HEK293 (cell line): ENCODE results near the gene LDLRAD3.

ENCODE experiments used
- HOXD13 ChIP-seq: sonication (generic); formaldehyde crosslinking; IDR thresholded peaks from 2 replicates; pipeline ENCODE4 v1.8.0; 2022; ENCODE audit warnings: missing genetic modification reagents, borderline replicate concordance
- KLF10 ChIP-seq: fragments of 450-650 bp; IDR thresholded peaks from 2 replicates; pipeline ENCODE4 v1.5.1; 2018; ENCODE audit warnings: missing biosample characterization, mild to moderate bottlenecking, missing genetic modification characterization
- SCRT1 ChIP-seq: fragments of 450-650 bp; formaldehyde crosslinking; IDR thresholded peaks from 2 replicates; pipeline ENCODE4 v1.5.1; 2016; ENCODE audit warnings: missing biosample characterization, missing genetic modification characterization, borderline replicate concordance
- YY1 ChIP-seq: fragments of 450-650 bp; formaldehyde crosslinking; IDR thresholded peaks from 2 replicates; pipeline ENCODE4 v1.5.1; 2018; ENCODE audit warnings: missing biosample characterization, missing genetic modification characterization
- ZBTB7A ChIP-seq: fragments of 450-650 bp; formaldehyde crosslinking; IDR thresholded peaks from 2 replicates; pipeline ENCODE4 v1.5.1; 2016; ENCODE audit warnings: low read depth, missing biosample characterization, missing genetic modification characterization
- ZEB2 ChIP-seq: fragments of 450-650 bp; formaldehyde crosslinking; IDR thresholded peaks from 2 replicates; pipeline ENCODE4 v1.5.1; 2016; ENCODE audit warnings: missing biosample characterization, missing genetic modification characterization
- ZNF248 ChIP-seq: fragments of 450-650 bp; formaldehyde crosslinking; IDR thresholded peaks from 2 replicates; pipeline ENCODE4 v1.5.1; 2017; ENCODE audit warnings: missing biosample characterization, missing genetic modification characterization
- ZNF274 ChIP-seq, 2 experiments: fragments of 200-500 bp in 1 of 2; fragments of 450-650 bp in 1 of 2; sonication (Bioruptor generic) in 1 of 2; formaldehyde crosslinking in 1 of 2; IDR thresholded peaks; 2 replicates each; pipeline versions ENCODE4 v1.5.1 to v1.6.1; 2014 to 2016; ENCODE audit warnings: borderline replicate concordance in 1 of 2, inconsistent platforms in 1 of 2, low read length in 1 of 2, missing biosample characterization in 1 of 2, missing genetic modification characterization in 1 of 2
- ZNF37A ChIP-seq: fragments of 450-650 bp; IDR thresholded peaks from 2 replicates; pipeline ENCODE4 v1.5.1; 2018; ENCODE audit warnings: missing biosample characterization, missing genetic modification characterization
- ZNF501 ChIP-seq: fragments of 450-650 bp; formaldehyde crosslinking; IDR thresholded peaks from 2 replicates; pipeline ENCODE4 v1.5.1; 2016; ENCODE audit warnings: missing biosample characterization, missing genetic modification characterization
- ZNF561 ChIP-seq: fragments of 450-650 bp; IDR thresholded peaks from 2 replicates; pipeline ENCODE4 v1.5.1; 2018; ENCODE audit warnings: missing biosample characterization, missing genetic modification characterization, borderline replicate concordance
- ZNF660 ChIP-seq: fragments of 450-650 bp; IDR thresholded peaks from 2 replicates; pipeline ENCODE4 v1.5.1; 2018; ENCODE audit warnings: missing biosample characterization, mild to moderate bottlenecking, missing genetic modification characterization
- ZNF768 ChIP-seq: fragments of 450-650 bp; formaldehyde crosslinking; IDR thresholded peaks from 2 replicates; pipeline ENCODE4 v1.5.1; 2018; ENCODE audit warnings: missing biosample characterization, mild to moderate bottlenecking, missing genetic modification characterization
- TF ChIP-seq, protein P1 (sequence below): fragments of 450-650 bp; formaldehyde crosslinking; IDR thresholded peaks from 2 replicates; pipeline ENCODE4 v1.5.1; 2016; ENCODE audit warnings: missing biosample characterization, missing genetic modification characterization

DNA sequence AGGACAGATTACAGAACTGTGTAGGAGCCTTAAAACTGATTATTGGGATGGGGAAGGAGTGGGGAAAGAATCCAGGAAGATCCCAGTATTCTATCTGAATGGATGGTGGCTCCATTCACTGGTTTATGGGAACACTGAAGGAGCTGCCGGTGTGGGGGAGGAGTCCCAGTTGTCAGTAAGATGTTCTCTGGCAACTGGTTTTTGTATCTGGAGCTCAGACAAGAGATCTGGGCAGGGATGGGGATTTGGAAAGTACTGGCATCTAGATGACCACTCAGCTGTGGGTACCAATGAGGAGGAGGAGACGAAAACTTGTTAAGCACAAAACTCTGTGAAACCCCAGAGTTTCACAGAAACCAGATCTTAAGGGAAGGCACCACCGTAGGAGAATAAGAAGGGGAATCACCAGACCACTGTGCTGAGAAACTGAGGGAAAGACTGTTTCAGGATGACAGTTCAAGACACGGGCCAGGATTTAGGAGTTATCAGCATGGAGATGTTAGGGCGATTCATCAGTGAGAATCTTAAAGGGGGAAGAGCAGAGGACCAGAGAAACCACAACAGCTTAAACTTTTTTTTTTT, 28.1 kb downstream of the LDLRAD3 start:
- no peak for TF ChIP-seq ZNF37A (tag by site-specific recombination)
- no peak for TF ChIP-seq KLF10 (tag by site-specific recombination)
- no peak for TF ChIP-seq ZBTB7A
- no peak for TF ChIP-seq ZNF248 (tag by site-specific recombination)
- no peak for TF ChIP-seq YY1
- TF ChIP-seq ZNF768 (tag by site-specific recombination) = no peak
- TF ChIP-seq, protein P1, sequence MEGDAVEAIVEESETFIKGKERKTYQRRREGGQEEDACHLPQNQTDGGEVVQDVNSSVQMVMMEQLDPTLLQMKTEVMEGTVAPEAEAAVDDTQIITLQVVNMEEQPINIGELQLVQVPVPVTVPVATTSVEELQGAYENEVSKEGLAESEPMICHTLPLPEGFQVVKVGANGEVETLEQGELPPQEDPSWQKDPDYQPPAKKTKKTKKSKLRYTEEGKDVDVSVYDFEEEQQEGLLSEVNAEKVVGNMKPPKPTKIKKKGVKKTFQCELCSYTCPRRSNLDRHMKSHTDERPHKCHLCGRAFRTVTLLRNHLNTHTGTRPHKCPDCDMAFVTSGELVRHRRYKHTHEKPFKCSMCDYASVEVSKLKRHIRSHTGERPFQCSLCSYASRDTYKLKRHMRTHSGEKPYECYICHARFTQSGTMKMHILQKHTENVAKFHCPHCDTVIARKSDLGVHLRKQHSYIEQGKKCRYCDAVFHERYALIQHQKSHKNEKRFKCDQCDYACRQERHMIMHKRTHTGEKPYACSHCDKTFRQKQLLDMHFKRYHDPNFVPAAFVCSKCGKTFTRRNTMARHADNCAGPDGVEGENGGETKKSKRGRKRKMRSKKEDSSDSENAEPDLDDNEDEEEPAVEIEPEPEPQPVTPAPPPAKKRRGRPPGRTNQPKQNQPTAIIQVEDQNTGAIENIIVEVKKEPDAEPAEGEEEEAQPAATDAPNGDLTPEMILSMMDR (tag by site-specific recombination) = no peak
- no peak for TF ChIP-seq ZNF501
- TF ChIP-seq ZNF274 (IDR thresholded peaks at IDR 0.05; ENCODE audit: low read length) = no peak
- TF ChIP-seq ZNF274 (tag by site-specific recombination; IDR thresholded peaks at IDR 0.05; ENCODE audit: borderline replicate concordance) = no peak
- no peak for TF ChIP-seq ZEB2 (tag by site-specific recombination)
- no peak for TF ChIP-seq ZNF561 (tag by site-specific recombination)
- TF ChIP-seq HOXD13 (CRISPR knock-in tag) = no peak
- no peak for TF ChIP-seq ZNF660 (tag by site-specific recombination)
- no peak for TF ChIP-seq SCRT1
